H1 (cell line): ENCODE measurements around the gene SLC2A11. TPM values are rescaled to one million over a fixed set of nuclear protein-coding genes. Genes with fewer than 3 reads are reported as not detected.

ENCODE experiments used
- ATF2 ChIP-seq: IDR thresholded peaks from 2 replicates; pipeline ENCODE4 v1.6.1; 2012; ENCODE audit warnings: low read length, inconsistent platforms
- KDM5A ChIP-seq: fragments of 200-600 bp; IDR thresholded peaks from 2 replicates; pipeline ENCODE4 v1.7.1; 2012; ENCODE audit warnings: mild to moderate bottlenecking, low read length, inconsistent platforms, mixed read lengths
- polyA plus RNA-seq, 7 experiments: library from polyadenylated mRNA; depleted of rRNA in 3 of 7; stranded (reverse) in 5 of 7; unstranded in 2 of 7; fragments of >200 nt in 5 of 7; fragments of 200-250 nt in 2 of 7; gene quantifications; 1 replicate in 5 of 7; 2 replicates in 1 of 7; 4 replicates in 1 of 7; pipeline versions ENCODE4 v1.2.1 to v1.2.3, GENCODE V29; 2011 to 2013; ENCODE audit warnings: missing spikeins in 2 of 7, mixed read lengths in 2 of 7
- total RNA-seq: library from RNA; stranded (reverse); fragmentation: NEBNext Ultra II Directional; extraction: Animal tissue kit (Norgen Biotek cat#: 25700); gene quantifications from 2 replicates; pipeline ENCODE4 v1.2.1, GENCODE V29; 2021

Gene SLC2A11
- total and polyA plus RNA-seq, 2 of the 8 experiments (the other 6 are each of a cell fraction or from before 2014, with no cell fraction given): 10.7 to 12.5 TPM

GRCh38 chr22:23828800-23829680, 28.6 kb upstream of the SLC2A11 start (continued):
- no peak for TF ChIP-seq ATF2
- no peak for TF ChIP-seq KDM5A
